Activated CD4-positive, CD25-positive, alpha-beta regulatory T cell treated with anti-CD3 and anti-CD28 coated beads, Interleukin-2, amount 50 U/mL, for 24 hours (primary cell): ENCODE results near the gene DAG1.

Experiments
- ATAC-seq, 2 donors: fragments of 150-1000 bp; cut with Tn5 transposase; one replicate each; pipeline ENCODE4 v1.10.0; 2021; ENCODE audit warnings: mild to moderate bottlenecking in 1 of 2, moderate library complexity in 1 of 2

The DAG1 gene

DNA sequence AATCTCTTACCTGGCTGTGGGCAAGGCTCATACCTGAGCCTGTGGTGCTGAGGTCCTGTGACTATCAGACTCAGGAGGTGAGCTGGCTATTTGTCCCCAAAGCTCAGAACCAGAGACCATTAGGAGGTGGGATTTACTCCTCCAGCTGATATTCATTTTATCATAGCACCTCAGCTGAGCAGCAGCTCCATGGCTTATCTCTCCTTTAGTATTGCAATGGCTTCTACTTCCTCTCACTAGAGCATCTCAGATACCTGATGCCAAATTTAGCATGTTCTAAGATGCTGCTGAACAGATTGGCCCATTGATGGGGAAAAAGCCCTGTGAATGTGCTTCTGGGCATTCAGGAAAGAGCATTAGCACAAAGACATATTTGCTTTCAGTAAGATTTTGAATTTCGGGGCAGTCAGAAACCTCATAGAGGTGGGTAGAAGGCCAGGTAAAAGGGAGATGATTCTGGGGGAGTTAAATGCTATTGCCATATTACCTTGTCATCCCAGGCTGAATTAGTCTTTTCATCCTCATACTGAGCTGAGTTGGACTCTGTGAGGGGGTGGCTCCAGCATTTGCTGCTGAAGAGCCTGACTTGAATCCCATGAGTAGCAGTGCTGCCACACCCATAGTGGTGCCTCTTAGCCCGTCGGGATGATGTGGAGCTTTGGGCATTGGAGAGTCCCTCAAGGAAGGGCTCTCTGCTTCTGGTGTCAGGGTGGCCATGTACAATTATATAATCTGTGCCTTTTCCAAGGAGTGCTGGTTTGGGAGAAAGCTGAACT, 86.6 kb downstream of the DAG1 start:
- ATAC-seq: no peak

DNA sequence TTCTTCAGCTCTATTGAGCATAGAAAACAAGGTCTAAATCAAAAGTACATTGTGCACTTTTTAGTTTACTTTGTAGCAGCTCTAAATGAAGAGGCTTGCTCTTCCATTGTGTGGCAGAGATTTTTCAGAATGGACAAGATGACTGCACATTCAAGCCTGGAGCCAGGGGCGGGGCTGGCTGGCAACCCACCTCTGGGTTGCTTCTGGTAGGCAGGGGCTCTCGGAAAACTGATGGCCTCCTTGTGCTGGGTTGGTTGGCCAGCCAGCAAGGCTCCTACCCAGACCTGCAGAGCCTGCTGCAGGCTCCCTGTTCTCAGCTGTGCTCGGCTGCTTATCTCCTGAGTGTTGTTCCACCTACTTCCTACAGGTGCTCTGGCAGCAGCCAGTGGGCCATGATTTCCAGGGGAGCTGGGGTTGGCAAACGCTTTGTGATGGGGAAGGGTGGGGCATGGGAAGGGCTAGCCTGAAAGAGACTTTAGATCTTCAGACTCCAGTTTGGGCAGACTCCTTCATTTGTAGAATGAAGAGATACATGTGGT, 93.0 kb downstream of the DAG1 start:
- ATAC-seq: no peak

DNA sequence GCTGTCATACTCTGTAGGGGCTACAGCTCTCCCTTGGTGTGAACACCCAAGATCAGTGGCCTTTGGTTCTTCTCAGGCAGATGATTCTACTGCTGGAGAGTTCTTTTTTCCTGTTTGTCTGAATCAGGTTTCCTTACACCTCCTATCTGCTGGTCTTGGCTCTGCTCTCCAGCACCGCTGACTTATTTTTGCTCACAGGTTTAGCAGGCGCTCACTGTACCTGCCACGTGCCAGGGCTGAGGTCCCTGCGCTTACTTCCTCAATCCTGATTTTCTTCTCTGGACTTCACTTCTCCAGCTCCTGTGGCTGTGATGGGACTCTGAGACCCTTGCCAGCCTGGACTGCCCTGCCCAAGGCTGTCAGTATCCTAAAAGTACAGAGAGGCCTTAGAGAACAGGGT, 93.7 kb downstream of the DAG1 start:
- ATAC-seq: no peak

DNA sequence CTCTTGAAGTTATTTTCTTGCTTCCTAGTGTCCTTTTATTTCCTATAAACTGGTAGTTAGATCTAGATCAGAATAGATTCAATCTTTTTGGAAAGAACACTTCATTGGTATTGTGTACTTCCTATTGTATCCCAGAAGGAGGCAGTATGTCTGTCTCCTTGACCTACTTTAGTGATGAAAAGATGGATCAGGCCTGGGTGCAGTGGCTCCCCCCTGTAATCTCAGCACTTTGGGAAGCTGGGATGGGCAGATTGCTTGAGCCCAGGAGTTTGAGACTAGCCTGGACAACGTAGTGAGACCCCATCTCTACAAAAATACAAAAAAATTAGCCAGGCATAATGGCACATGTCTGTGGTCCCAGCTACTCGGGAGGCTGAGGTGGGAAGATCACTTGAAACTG, 96.2 kb downstream of the DAG1 start:
- no peak for ATAC-seq

DNA sequence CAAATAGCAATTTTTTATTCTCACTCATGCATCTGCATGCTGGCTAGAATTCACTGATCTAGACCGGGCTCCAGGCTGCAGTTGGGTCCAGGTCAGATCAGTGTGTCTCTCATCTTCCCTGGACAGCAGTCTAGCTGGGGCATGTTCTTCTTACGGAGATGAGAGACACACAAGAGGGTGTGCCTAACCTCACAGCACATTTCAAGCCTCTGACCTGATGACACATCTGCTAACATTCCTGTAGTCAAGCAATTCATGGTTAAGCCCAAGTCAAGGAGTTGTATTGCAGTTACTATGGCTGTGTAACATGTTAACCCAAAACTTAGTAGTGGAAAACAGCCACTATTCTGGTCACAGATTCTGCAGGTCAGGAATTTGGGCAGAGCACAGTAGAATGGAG, 97.3 kb downstream of the DAG1 start:
- ATAC-seq: no peak

DNA sequence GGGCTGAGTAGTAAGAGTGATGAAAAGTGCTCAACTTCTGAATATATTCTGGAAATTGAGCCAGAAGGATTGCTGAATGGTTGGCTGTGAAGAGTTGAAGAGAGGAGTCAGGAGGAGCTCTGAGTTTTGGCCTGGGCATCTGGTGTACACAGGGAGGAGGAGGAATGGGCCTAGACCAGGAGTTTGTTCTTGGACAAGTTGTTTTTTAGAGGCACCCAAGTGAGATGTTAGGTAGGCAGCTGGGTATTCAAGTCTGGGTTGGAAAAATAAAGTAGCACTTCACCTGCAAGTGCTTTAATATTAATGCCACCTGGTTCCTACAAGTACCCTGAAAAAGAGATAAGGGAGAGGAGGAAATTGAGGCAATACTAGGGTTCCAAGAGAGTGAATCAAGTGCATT, 98.9 kb downstream of the DAG1 start:
- ATAC-seq: no peak

DNA sequence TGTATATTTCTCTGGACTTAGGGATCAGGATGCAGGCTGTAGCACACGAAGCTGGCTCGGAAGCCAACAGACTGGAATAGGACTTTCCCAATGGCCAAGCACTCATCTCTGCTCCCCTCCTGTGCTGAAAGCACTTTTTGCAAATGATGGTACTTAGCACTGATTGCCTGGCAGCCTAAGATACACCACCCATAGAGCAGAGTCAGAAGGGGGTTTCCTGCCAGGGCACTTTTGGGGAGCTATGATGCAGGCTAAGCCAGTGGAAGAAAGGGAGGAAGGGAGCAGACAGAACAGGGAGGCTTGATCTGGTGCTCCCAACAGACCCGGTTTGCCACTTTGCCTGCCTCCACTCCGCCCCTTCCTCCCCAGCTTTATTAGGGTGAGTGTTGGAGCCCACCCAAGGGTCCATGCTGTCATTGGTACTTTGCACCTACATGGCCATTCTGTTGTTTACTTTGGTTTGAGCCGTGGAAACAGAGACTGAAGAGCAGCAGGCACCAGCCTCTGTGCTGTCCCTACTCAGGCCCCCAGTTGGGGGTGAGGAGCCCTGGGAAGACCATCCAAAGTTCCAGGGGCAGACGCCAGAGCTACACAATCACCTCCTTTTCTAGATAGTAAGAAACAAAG, 100.1 kb downstream of the DAG1 start:
- ATAC-seq: no peak

DNA sequence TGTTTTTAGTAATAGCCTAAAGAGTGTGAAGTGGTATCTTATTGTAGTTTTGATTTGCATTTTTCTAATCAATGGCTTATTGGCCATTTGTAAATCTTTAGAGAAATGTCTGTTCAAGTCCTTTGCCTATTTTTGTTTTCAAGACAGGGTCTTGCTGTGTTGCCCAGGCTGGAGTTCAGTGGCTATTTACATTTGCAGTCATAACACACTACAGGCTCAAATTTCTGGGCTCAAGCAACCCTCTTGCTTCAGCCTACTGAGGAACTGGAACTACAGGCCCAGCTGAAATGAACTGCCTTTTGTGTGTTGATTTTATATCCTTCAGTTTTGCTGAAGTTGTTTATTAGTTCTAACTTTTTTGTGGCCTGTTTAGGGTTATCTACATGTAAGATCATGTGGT, 112.1 kb downstream of the DAG1 start:
- ATAC-seq: no peak
